A673 (cell line): ENCODE results near the gene VMAC. TPM values are rescaled to one million over a fixed set of nuclear protein-coding genes. Genes with fewer than 3 reads are reported as not detected.

Experiments
- BruUV-seq: library from RNA; stranded (reverse); fragments of 400-500 nt; replicated peaks from 2 replicates; lab custom pipeline; 2021; lab: Mats Ljungman, UMichigan
- CTCF ChIA-PET: fragments of 300-600 bp; sonication (Branson Sonifier 250); formaldehyde crosslinking; loops from one replicate; lab custom pipeline; 2022; ENCODE audit warnings: antibody characterized with exemption; lab: Charles Lee
- POLR2A ChIA-PET: fragments of 300-600 bp; sonication (Branson Sonifier 250); formaldehyde crosslinking; loops from one replicate; lab custom pipeline; 2022; ENCODE audit warnings: antibody characterized with exemption; ENCODE audit not compliant: low non-redundant PET; lab: Charles Lee
- DNase-seq: peaks from one replicate; pipeline ENCODE4 v3.0.0-alpha.2; 2015; ENCODE audit warnings: low spot score
- H3K27ac ChIP-seq: fragments of 200-600 bp; sonication (generic); 2 replicates; pipeline ENCODE4 v1.5.1; 2016; ENCODE audit warnings: mixed run types, low read depth, mild to moderate bottlenecking, mixed read lengths, antibody characterized with exemption, low read length; ENCODE audit not compliant: poor library complexity, severe bottlenecking
- H3K27me3 ChIP-seq: fragments of 200-600 bp; sonication (generic); replicated peaks from 2 replicates; pipeline ENCODE4 v1.6.1; 2017; ENCODE audit warnings: mixed run types, low read depth, mild to moderate bottlenecking, mixed read lengths, antibody characterized with exemption, low read length; ENCODE audit not compliant: insufficient read depth, poor library complexity
- H3K36me3 ChIP-seq: fragments of 200-600 bp; sonication (generic); 2 replicates; pipeline ENCODE4 v1.6.1; 2016; ENCODE audit warnings: mixed run types, mild to moderate bottlenecking, mixed read lengths, antibody characterized with exemption, low read length; ENCODE audit not compliant: insufficient read depth, poor library complexity, severe bottlenecking
- H3K4me1 ChIP-seq: fragments of 200-600 bp; sonication (generic); 2 replicates; pipeline ENCODE4 v1.6.1; 2017; ENCODE audit warnings: mixed run types, mild to moderate bottlenecking, mixed read lengths, antibody characterized with exemption, low read length; ENCODE audit not compliant: insufficient read depth, poor library complexity, severe bottlenecking
- H3K4me3 ChIP-seq: fragments of 200-600 bp; sonication (generic); 2 replicates; pipeline ENCODE4 v1.5.1; 2016; ENCODE audit warnings: low read depth, mixed run types, mild to moderate bottlenecking, mixed read lengths, low read length; ENCODE audit not compliant: poor library complexity, severe bottlenecking
- H3K9me3 ChIP-seq: fragments of 200-600 bp; sonication (generic); 2 replicates; pipeline ENCODE4 v1.6.1; 2016; ENCODE audit warnings: mixed run types, low read depth, mild to moderate bottlenecking, mixed read lengths, antibody characterized with exemption, low read length; ENCODE audit not compliant: poor library complexity, severe bottlenecking
- EZH2 ChIP-seq: fragments of 200-600 bp; sonication (generic); IDR thresholded peaks from 2 replicates; pipeline ENCODE4 v1.6.1; 2017; ENCODE audit warnings: borderline replicate concordance, low read depth, mild to moderate bottlenecking, mixed read lengths, antibody characterized with exemption, low read length; ENCODE audit not compliant: poor library complexity, severe bottlenecking
- intact Hi-C: fragments of 100-400 bp; cut with micrococcal nuclease; formaldehyde crosslinking; loops from one replicate; pipeline ENCODE4 v1.10.0; 2022; ENCODE audit not compliant: unreplicated experiment
- total RNA-seq: library from RNA; stranded (reverse); gene quantifications from 2 replicates; pipeline ENCODE4 v1.2.3, GENCODE V29; 2021
- TF ChIP-seq, protein P1 (sequence below): fragments of 300-800, 200-600 bp; sonication (generic); conservative IDR thresholded peaks from 2 replicates; pipeline ENCODE4 v1.5.1; 2017; ENCODE audit warnings: low read depth, mild to moderate bottlenecking, antibody characterized with exemption, low read length, moderate library complexity, mixed read lengths

Gene VMAC
- total RNA-seq, 1 experiment from 2014 or later: 0.67 TPM

GRCh38 chr19:5934774-5935472 lies 30.3 kb downstream of the VMAC start:
- no peak for TF ChIP-seq EZH2
- TF ChIP-seq, protein P1, sequence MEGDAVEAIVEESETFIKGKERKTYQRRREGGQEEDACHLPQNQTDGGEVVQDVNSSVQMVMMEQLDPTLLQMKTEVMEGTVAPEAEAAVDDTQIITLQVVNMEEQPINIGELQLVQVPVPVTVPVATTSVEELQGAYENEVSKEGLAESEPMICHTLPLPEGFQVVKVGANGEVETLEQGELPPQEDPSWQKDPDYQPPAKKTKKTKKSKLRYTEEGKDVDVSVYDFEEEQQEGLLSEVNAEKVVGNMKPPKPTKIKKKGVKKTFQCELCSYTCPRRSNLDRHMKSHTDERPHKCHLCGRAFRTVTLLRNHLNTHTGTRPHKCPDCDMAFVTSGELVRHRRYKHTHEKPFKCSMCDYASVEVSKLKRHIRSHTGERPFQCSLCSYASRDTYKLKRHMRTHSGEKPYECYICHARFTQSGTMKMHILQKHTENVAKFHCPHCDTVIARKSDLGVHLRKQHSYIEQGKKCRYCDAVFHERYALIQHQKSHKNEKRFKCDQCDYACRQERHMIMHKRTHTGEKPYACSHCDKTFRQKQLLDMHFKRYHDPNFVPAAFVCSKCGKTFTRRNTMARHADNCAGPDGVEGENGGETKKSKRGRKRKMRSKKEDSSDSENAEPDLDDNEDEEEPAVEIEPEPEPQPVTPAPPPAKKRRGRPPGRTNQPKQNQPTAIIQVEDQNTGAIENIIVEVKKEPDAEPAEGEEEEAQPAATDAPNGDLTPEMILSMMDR: no peak
- H3K4me3 ChIP-seq: no peak overlapping the region
- DNase-seq: no peak
- peaks cover 52% of the 10 kb centered on the region for H3K36me3 ChIP-seq
- ChIA-PET CTCF (interaction anchor here (1.1 kb wide), 1 partner anchor 131 kb away, joined by 3 read pairs; no protein-coding TSS in a partner anchor), POLR2A (no interaction called here)
- BruUV-seq: no TSS peak
- no peaks in the 10 kb centered on the region for H3K9me3 ChIP-seq
- no peak overlapping the region for H3K27ac ChIP-seq
- intact Hi-C loops: no loop called here
- no peaks in the 10 kb centered on the region for H3K4me1 ChIP-seq
- H3K27me3 ChIP-seq: no peaks in the 10 kb centered on the region

DNA sequence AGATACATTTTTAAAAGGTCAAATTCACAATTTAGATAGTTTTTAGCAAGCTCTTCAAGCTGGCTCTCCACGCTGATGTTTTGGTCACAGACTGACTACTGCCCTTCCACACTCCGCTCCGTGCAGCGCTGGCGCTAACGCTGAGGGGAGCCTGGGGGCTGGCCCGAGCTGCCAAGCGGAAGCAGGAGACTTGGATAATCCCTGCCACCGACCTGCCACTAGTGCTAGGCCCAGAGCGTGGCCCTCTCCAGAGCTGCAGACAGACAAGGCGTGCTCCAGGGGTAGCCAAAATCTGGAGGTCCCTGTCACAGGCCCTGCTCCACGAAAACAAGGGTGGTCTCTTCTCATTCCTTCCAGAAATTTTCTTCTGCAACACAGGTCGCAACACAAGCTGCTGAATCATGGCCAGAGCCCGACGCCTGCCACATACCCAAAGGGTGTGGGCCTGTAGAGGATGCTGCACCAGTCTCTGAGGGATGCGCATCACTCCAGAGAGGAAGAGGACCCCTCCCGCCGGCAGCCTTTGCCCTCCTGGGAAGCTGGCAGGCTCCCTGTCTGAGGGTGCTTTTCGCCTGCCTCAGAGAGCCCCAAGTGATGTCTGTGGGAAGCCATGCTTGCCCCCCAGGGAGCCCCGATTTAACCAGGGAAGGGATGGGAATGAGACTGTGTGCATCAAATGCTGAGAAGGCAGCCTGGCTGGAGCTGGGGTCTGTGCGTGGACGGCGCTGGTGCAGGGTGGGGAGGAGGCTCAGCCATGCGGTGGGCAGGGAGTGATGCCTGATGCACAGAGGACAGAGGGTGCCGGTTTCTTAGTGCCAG lies 31.0 kb downstream of the VMAC start:
- no peak for DNase-seq
- H3K9me3 ChIP-seq: no peaks in the 10 kb centered on the region
- intact Hi-C loops: no loop called here
- TF ChIP-seq, protein P1: no peak
- TF ChIP-seq EZH2: no peak
- H3K36me3 ChIP-seq: peaks cover 46% of the 10 kb centered on the region
- no TSS peak for BruUV-seq
- CTCF ChIA-PET: interaction anchor here (1.1 kb wide), 1 partner anchor 132 kb away, joined by 3 read pairs; no protein-coding TSS in a partner anchor
- POLR2A ChIA-PET: no interaction called here
- no peaks in the 10 kb centered on the region for H3K27me3 ChIP-seq
- H3K4me3 ChIP-seq: no peak overlapping the region
- H3K4me1 ChIP-seq: no peaks in the 10 kb centered on the region
- no peak overlapping the region for H3K27ac ChIP-seq

DNA sequence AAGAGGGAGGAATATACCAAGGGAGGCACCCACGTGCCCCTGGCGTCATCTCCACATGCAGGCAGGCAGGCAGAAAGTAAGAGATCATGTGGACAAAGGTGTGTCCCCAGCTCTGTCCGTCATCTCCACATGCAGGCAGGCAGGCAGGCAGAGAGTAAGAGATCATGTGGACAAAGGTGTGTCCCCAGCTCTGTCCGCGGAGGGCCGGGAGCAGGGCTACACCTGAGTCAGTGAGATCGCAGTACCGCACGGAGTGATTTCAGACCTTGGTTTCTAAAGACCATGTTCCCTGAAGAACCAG lies 31.6 kb downstream of the VMAC start:
- no TSS peak for BruUV-seq

More for the DNA sequence above, 31.6 kb downstream of the VMAC start:
- ChIA-PET POLR2A (no interaction called here), CTCF (interaction anchor here (0.7 kb wide), 1 partner anchor 32 kb away, joined by 12 read pairs; no protein-coding TSS in a partner anchor)
- Histone ChIP-seq H3K27ac (no peak overlapping the region), H3K36me3 (peaks cover 46% of the 10 kb centered on the region), H3K9me3 (no peaks in the 10 kb centered on the region), H3K4me3 (no peak overlapping the region), H3K27me3 (no peaks in the 10 kb centered on the region), H3K4me1 (no peaks in the 10 kb centered on the region)
- DNase-seq: no peak
- intact Hi-C loops: no loop called here
- TF ChIP-seq, protein P1: no peak
- no peak for TF ChIP-seq EZH2
